Heart left ventricle (tissue), 13 donors: ENCODE measurements around the gene SUSD6.

Experiments
- POLR2A ChIP-seq, 2 donors: fragments of 450-650 bp; IDR thresholded peaks; one replicate each; pipeline ENCODE4 v1.6.1; 2017; ENCODE audit warnings: antibody characterized with exemption in 2 of 2, mild to moderate bottlenecking in 2 of 2, moderate library complexity in 2 of 2
- TF ChIP-seq, protein P1 (sequence below), 12 donors: fragments of 200-600 bp; sonication (generic) in 4 of 12; IDR thresholded peaks; one replicate each; pipeline versions ENCODE4 v1.5.0 to v1.8.0; 2018 to 2022; ENCODE audit warnings: antibody characterized with exemption in 12 of 12, mild to moderate bottlenecking in 5 of 12
- donor health status: ischemic (EF 13 %, LVEDD 7.1; RV severe dilation, severe dysfunction).
- donor health status: DM: no; HTN: yes; CAD: no.
- donor health status: DM: no; HTN: no; CAD: no.
- donor health status: ischemic (EF 25% LVEDD 6.9; RV normal size, moderate dysfunction).
- donor health status: ischemic (EF 25% LVEDD 5.7; RV mildly dilated, moderate dysfunction).
- donor health status: ischemic (EF 35%, LVEDD 5.7; RV mildly dilated, moderate dysfunction).
- donor health status: nonischemic (EF 11% LVEDD 7.7; RV severe dilation, severe dysfunction).
- donor health status: DM: yes; HTN: yes; CAD: no.
- donor health status: PGD.
- donor health status: ischemic (EF 29% LVEDD 5.4; RV normal size, mild dysfunction).
- donor health status: nonischemic (EF 23%, LVEDD 6.1; RV moderate dilation, normal function).

DNA sequence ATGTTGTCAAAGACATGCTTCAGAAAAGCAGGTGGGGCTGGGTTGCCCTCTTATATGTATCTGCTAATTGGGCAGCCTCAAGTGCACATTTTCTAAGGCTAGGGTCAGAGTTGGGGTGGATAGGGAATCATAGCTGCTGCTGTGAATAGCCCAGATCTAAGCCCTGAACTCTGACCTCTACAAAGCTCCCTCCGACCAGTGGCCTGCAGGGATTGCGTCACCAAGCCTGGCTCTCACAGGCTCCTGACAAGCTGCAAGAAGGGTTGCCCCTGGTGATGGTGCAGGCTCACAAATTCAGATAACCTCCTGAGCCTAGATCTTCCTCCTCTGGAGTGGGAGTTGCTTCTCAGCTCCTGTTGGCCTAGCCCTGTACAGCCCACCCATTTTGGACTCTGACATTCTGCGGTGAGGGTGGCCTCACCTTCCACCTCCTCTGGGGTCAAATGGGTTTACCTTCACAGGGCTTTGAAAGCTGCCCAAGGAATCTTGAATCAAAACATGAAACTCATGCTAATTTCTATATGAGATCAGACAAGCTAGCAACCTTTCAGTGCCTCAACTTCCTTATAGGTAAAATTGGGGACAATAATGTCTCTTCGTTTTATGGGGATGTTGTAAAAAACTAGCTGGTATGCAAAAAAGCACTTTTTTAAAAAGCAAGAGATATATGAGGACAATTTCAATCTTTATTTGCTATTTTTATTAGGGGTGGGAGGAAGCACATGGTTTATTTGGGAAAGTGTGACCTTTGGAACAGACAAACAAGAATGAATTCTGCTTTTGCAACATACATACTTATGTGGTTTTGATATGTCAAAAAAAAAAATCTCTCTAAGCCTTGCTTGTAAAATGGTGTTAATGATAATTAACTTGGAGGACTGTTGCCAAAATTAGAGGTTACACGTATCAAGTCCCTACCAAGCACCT, 4.9 kb upstream of the SUSD6 start:
- TF ChIP-seq, protein P1, sequence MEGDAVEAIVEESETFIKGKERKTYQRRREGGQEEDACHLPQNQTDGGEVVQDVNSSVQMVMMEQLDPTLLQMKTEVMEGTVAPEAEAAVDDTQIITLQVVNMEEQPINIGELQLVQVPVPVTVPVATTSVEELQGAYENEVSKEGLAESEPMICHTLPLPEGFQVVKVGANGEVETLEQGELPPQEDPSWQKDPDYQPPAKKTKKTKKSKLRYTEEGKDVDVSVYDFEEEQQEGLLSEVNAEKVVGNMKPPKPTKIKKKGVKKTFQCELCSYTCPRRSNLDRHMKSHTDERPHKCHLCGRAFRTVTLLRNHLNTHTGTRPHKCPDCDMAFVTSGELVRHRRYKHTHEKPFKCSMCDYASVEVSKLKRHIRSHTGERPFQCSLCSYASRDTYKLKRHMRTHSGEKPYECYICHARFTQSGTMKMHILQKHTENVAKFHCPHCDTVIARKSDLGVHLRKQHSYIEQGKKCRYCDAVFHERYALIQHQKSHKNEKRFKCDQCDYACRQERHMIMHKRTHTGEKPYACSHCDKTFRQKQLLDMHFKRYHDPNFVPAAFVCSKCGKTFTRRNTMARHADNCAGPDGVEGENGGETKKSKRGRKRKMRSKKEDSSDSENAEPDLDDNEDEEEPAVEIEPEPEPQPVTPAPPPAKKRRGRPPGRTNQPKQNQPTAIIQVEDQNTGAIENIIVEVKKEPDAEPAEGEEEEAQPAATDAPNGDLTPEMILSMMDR (IDR thresholded peaks at IDR 0.05), result no peak
- TF ChIP-seq POLR2A (IDR thresholded peaks at IDR 0.05), result no peak
